Type B pancreatic cell (in vitro differentiated cells): ENCODE results near the gene SCAF1. TPM values are rescaled to one million over a fixed set of nuclear protein-coding genes. Genes with fewer than 3 reads are reported as not detected.

Source experiments
- DNase-seq: peaks from one replicate; pipeline ENCODE4 v3.0.0; 2021; ENCODE audit warnings: mixed read lengths; ENCODE audit not compliant: unreplicated experiment; ENCODE audit errors: extremely low spot score
- H3K27ac Mint-ChIP-seq: 2 replicates; pipeline ENCODE4 v1.8.0; 2021; ENCODE audit warnings: mild to moderate bottlenecking, mixed read lengths
- H3K27me3 Mint-ChIP-seq: 2 replicates; pipeline ENCODE4 v1.8.0; 2021; ENCODE audit warnings: mixed read lengths
- H3K36me3 Mint-ChIP-seq: 2 replicates; pipeline ENCODE4 v1.8.0; 2021; ENCODE audit warnings: mixed read lengths
- H3K4me1 Mint-ChIP-seq: one replicate; pipeline ENCODE4 v1.8.0; 2021; ENCODE audit warnings: mixed read lengths; ENCODE audit not compliant: unreplicated experiment
- H3K4me3 Mint-ChIP-seq: 2 replicates; pipeline ENCODE4 v1.8.0; 2021; ENCODE audit warnings: mild to moderate bottlenecking, mixed read lengths
- H3K9me3 Mint-ChIP-seq: 2 replicates; pipeline ENCODE4 v1.8.0; 2021; ENCODE audit warnings: mixed read lengths
- total RNA-seq: library from RNA; stranded (reverse); gene quantifications from 2 replicates; pipeline ENCODE4 v1.2.1, GENCODE V29; 2021; ENCODE audit warnings: low replicate concordance
- TF ChIP-seq, protein P1 (sequence below): fragments of 200-600 bp; sonication (generic); conservative IDR thresholded peaks from 2 replicates; pipeline ENCODE4 v1.5.0; 2021; ENCODE audit warnings: antibody characterized with exemption, mild to moderate bottlenecking

Gene SCAF1
- total RNA-seq, 1 donor from 2014 or later, result 78.1 TPM

DNA sequence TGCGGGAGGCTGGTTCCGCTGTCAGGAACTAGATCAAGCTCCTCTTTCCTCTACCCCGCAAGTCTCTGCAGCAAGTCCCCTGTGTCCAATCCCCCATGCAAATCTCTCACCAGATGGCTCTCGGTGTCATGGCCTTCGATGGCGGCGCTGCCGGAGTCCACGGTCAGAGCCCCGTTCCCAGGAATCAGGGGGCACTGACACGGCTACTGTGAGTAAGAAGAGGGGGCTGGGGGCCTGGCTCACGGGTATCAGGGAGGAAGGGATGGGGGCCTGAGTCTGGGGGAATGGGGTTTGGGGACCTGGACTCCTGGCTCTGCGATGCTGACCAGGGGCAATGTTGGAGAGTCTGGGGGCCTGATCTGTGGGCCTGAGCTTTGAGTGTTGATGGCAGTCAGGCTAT, 4.0 kb downstream of the SCAF1 start:
- no peaks in the 10 kb centered on the region for H3K27me3 Mint-ChIP-seq
- TF ChIP-seq, protein P1, sequence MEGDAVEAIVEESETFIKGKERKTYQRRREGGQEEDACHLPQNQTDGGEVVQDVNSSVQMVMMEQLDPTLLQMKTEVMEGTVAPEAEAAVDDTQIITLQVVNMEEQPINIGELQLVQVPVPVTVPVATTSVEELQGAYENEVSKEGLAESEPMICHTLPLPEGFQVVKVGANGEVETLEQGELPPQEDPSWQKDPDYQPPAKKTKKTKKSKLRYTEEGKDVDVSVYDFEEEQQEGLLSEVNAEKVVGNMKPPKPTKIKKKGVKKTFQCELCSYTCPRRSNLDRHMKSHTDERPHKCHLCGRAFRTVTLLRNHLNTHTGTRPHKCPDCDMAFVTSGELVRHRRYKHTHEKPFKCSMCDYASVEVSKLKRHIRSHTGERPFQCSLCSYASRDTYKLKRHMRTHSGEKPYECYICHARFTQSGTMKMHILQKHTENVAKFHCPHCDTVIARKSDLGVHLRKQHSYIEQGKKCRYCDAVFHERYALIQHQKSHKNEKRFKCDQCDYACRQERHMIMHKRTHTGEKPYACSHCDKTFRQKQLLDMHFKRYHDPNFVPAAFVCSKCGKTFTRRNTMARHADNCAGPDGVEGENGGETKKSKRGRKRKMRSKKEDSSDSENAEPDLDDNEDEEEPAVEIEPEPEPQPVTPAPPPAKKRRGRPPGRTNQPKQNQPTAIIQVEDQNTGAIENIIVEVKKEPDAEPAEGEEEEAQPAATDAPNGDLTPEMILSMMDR, result no peak
- H3K4me1 Mint-ChIP-seq, result peaks cover 23% of the 10 kb centered on the region
- H3K9me3 Mint-ChIP-seq, result no peaks in the 10 kb centered on the region
- H3K36me3 Mint-ChIP-seq, result no peaks in the 10 kb centered on the region
- no peak overlapping the region for H3K27ac Mint-ChIP-seq
- no peak for DNase-seq
- H3K4me3 Mint-ChIP-seq, result no peak overlapping the region

DNA sequence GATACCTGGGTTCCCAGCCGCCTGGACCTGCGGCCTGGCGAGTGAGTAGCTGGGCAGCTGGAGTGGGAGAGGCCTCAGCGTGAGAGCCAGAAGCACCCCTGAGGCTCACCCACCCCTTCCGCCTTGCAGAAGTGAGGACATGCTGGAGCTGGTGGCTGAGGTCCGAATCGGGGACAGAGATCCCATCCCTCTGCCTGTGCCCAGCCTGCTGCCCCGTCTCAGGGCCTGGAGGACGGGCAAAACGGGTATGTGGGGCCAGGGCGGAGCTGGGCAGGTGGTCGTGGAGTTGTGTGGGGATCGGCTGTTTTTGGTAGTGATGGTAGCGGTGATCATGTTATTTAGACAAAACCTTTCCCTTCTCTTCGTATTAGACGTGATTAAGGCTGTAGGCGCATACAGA, 4.6 kb downstream of the SCAF1 start:
- Mint-ChIP-seq H3K27ac (no peak overlapping the region), H3K4me3 (no peak overlapping the region), H3K36me3 (no peaks in the 10 kb centered on the region), H3K9me3 (no peaks in the 10 kb centered on the region), H3K4me1 (peaks cover 20% of the 10 kb centered on the region), H3K27me3 (no peaks in the 10 kb centered on the region)
- TF ChIP-seq, protein P1, result no peak
- no peak for DNase-seq

DNA sequence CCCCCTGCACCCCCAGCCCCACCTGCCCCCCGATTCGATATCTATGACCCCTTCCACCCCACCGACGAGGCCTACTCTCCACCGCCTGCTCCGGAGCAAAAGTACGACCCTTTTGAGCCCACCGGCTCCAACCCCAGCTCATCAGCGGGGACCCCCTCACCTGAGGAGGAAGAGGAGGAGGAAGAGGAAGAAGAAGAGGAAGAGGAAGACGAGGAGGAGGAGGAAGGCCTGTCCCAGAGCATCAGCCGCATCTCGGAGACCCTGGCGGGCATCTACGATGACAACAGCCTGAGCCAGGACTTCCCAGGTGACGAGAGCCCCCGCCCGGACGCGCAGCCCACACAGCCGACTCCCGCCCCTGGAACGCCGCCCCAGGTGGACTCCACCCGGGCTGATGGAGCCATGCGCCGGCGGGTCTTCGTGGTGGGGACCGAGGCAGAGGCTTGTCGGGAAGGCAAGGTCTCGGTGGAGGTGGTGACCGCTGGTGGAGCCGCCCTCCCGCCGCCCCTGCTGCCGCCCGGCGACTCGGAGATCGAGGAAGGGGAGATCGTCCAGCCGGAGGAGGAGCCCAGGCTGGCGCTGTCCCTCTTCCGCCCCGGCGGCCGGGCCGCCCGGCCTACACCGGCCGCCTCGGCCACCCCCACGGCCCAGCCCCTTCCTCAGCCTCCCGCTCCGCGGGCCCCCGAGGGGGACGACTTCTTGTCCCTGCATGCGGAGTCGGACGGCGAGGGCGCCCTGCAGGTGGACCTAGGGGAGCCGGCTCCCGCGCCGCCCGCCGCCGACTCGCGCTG, 9.2 kb downstream of the SCAF1 start:
- Mint-ChIP-seq H3K9me3 (no peaks in the 10 kb centered on the region), H3K36me3 (peaks cover 5% of the 10 kb centered on the region)

DNA sequence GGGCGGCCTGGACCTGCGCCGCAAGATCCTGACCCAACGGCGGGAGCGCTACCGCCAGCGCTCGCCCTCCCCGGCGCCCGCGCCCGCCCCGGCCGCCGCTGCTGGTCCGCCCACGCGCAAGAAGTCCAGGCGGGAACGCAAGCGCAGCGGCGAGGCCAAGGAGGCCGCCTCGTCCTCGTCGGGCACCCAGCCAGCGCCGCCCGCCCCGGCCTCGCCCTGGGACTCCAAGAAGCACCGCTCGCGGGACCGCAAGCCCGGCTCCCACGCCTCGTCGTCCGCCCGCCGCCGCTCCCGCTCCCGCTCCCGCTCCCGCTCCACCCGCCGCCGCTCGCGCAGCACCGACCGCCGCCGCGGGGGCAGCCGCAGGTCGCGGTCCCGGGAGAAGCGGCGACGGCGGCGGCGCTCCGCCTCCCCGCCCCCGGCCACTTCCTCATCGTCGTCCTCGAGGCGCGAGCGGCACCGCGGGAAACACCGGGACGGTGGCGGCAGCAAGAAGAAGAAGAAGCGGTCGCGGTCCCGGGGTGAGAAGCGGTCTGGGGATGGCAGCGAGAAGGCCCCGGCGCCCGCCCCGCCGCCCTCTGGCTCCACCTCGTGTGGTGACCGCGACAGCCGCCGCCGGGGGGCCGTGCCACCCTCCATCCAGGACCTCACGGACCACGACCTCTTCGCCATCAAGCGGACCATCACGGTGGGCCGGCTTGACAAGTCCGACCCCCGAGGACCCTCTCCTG, 10.0 kb downstream of the SCAF1 start:
- H3K4me1 Mint-ChIP-seq, result no peaks in the 10 kb centered on the region
- no peak for DNase-seq
- H3K36me3 Mint-ChIP-seq, result peaks cover 5% of the 10 kb centered on the region
- TF ChIP-seq, protein P1, result no peak
- H3K27ac Mint-ChIP-seq, result no peak overlapping the region
- no peaks in the 10 kb centered on the region for H3K27me3 Mint-ChIP-seq
- H3K4me3 Mint-ChIP-seq, result no peak overlapping the region
- H3K9me3 Mint-ChIP-seq, result no peaks in the 10 kb centered on the region

More for the DNA sequence above, 9.2 kb downstream of the SCAF1 start:
- TF ChIP-seq, protein P1, result no peak
- Mint-ChIP-seq H3K4me3 (no peak overlapping the region), H3K27me3 (no peaks in the 10 kb centered on the region), H3K4me1 (no peaks in the 10 kb centered on the region), H3K27ac (no peak overlapping the region)
- DNase-seq, result no peak

DNA sequence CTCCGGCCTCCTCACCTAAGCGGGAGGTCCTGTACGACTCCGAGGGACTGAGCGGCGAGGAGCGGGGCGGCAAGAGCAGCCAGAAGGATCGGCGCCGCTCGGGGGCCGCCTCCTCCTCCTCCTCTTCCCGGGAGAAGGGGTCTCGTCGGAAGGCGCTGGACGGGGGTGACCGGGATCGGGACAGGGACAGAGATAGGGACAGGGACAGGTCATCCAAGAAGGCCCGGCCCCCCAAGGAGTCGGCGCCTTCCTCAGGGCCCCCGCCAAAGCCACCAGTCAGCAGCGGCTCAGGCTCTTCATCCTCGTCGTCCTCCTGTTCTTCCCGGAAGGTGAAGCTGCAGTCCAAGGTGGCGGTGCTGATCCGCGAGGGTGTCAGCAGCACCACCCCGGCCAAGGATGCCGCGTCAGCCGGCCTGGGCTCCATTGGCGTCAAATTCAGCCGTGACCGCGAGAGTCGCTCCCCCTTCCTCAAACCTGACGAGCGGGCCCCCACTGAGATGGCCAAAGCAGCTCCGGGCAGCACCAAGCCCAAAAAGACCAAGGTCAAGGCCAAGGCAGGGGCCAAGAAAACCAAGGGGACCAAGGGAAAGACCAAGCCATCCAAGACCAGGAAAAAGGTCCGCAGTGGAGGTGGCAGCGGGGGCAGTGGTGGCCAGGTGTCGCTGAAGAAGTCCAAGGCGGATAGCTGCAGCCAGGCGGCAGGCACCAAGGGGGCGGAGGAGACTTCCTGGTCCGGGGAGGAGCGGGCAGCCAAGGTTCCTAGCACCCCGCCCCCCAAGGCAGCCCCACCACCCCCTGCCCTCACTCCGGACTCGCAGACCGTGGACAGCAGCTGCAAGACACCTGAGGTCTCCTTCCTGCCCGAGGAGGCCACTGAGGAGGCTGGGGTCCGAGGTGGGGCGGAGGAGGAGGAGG, 10.8 kb downstream of the SCAF1 start:
- Mint-ChIP-seq H3K27ac (no peak overlapping the region), H3K9me3 (no peaks in the 10 kb centered on the region), H3K27me3 (no peaks in the 10 kb centered on the region), H3K36me3 (peaks cover 8% of the 10 kb centered on the region), H3K4me1 (no peaks in the 10 kb centered on the region), H3K4me3 (no peak overlapping the region)
- DNase-seq, result no peak
- TF ChIP-seq, protein P1, result no peak
